Stimulated activated CD8-positive, alpha-beta memory T cell treated with anti-CD3 and anti-CD28 coated beads, Interleukin-15, amount 100 ng/mL, for 48 hours (primary cell): ENCODE results near the gene CHN1.

Experiments
- DNase-seq, 2 donors: peaks; one replicate each; pipeline ENCODE4 v3.0.0-alpha.2; 2020; ENCODE audit warnings: low read depth in 2 of 2

Gene CHN1

GRCh38 chr2:174924061-174924693, 81.0 kb downstream of the CHN1 start:
- no peak for DNase-seq

GRCh38 chr2:174919947-174920595, 85.1 kb downstream of the CHN1 start:
- no peak for DNase-seq

- no peak for DNase-seq
Observed at GRCh38 chr2:174918886-174919526, 86.2 kb downstream of the CHN1 start.

- no peak for DNase-seq
Observed at GRCh38 chr2:174916270-174916930, 88.8 kb downstream of the CHN1 start.

- no peak for DNase-seq
Observed at GRCh38 chr2:174914853-174915760, 90.1 kb downstream of the CHN1 start.

GRCh38 chr2:174908284-174908683, 96.9 kb downstream of the CHN1 start:
- no peak for DNase-seq

DNA sequence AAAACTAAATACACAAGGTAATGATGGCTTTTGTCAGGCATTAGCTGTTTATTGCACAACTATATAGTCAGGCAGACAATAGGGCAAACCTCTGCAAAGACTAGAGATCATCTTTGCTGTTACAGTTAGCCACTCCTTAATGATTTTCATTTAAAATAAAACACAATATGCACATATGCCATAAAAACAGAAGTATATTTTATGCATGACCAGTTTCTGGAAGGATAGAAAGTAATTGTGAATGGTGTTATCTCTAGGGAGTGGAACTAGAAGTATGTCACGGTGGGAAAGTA, 102.0 kb downstream of the CHN1 start:
- DNase-seq = no peak

DNA sequence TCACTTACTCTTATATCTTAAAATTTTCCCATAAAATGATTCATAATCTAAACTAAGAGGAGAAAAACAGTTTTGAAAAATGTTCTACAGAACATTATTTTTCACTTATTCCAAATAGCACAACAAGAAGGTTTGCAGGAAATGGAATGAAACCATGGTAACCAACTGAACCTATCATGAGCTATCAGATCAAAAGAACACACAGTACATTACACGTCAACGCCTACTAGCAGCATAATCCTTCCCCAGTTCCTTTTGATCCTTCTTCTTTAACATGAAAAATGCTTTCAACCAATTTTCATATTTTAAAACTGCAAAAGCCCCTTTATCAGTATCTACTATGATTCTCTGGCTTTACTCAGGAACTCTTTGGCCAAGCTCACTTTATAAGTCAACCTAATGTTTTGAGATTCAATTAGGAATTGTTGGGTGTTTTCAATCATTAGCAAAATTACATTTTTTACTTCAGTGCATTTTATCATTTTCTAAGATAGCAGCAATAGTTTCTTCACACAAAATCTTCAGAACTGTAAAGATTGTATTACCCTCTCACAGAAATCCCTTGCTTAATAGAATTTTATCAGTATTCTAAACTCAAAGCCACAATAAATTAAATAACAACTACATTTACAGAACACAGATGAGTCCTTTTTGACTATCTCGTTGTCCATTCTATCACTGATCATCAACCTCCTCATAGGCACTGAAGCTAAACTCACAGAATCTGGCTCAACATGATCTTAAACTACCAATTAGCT, 102.5 kb downstream of the CHN1 start:
- DNase-seq = no peak

- DNase-seq = no peak
Observed at GRCh38 chr2:174901075-174901474, 104.1 kb downstream of the CHN1 start.

DNA sequence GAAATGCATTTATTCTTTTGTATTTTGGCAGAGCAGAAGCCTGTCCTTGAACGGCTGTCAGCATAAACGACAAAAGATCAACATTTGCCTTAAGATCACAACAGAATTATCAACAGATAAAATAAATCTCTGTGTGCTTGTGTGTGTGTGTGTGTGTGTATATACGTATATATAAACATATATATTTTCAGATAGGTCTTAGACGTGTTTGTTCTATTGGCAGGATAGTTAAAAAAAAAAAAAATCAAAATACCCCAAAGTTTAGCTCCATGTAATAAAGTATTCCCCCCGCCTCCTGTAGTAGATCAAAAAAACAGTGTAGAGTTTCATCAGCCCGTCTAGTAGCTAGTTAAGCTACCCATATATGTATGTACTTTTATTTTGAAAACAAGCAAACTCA, 107.9 kb downstream of the CHN1 start:
- DNase-seq = no peak

- no peak for DNase-seq
Observed at GRCh38 chr2:174893018-174893417, 112.2 kb downstream of the CHN1 start.

DNA sequence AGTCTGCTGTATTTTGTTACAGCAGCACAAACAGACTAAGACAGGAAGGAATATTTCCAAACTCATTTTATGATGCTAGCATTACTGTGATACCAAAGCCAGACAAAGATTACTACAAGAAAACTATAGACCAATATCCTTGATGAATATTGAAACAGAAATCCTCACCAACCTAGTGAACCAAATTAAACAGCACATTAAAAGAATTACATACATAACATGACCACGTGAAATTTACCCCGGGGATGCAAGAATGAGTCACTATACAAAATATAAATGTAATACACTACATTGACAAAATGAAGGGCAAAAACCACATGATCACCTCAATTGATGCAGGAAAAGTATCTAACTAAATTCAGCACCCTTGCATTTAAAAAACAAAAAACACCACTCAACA, 112.6 kb downstream of the CHN1 start:
- DNase-seq = no peak

- no peak for DNase-seq
Observed at GRCh38 chr2:174888646-174889271, 116.4 kb downstream of the CHN1 start.

- no peak for DNase-seq
Observed at GRCh38 chr2:174888146-174888545, 117.0 kb downstream of the CHN1 start.

- no peak for DNase-seq
Observed at GRCh38 chr2:174882416-174882815, 122.8 kb downstream of the CHN1 start.

DNA sequence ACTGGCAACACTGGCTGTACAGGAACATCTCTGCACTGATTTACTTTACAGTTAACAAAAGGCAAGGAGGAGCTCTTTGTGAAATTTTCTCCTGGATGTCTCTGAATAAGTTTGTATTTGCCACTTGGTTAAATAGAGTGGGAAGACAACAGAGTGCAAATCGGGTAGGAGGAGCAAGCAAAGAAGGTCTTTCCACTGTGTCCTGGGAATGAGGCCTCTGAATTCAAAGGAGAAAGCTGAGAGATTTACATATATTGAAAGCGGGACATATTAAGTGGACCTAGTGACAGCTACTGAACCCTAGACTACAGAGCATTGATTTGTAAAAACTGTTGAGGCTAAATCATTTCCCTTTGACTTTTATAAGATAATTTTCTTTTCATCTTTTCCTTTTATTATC, 123.5 kb downstream of the CHN1 start:
- no peak for DNase-seq

GRCh38 chr2:174878537-174879147, 126.5 kb downstream of the CHN1 start:
- DNase-seq = no peak

- DNase-seq = no peak
Observed at GRCh38 chr2:174877751-174878150, 127.4 kb downstream of the CHN1 start.

DNA sequence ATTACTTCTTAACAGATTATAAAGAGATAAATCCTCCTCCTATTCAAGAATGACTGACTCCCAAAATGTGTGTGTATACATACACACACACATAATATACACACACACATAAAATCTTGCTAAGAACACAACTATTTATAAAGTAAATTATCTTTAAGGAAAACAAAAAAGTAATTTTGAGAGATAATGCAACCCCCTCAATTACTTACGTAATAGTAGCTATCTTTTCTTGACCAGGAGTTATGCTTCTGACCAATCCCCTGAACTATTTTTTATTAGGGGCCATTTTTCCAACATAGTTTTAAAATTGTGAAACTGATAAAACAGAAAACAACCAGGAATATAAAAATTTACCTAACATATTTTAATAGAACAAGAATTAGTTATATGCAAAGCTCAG, 127.9 kb downstream of the CHN1 start:
- no peak for DNase-seq

DNA sequence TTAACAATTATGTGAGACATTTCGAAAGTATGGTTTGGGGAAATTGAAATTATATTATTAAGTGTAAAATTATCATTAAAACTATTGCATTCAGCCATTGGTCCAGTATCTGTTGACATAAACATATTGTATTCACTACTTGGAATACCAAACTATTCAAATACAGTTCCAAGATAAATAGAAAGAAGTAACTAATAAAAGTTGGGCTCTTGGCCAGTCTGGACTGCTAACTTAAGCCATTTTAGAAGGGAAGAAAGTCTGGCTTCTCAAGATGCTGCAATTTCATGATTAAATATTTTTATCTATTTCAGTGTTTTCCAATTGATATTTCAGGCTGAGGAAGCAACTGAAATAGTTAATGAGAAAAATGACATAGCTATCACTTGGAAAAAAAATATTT, 131.1 kb downstream of the CHN1 start:
- no peak for DNase-seq
